Adrenal gland (tissue), 12 donors: Measurements from ENCODE around the gene KDM6A. TPM values are rescaled to one million over a fixed set of nuclear protein-coding genes. Genes with fewer than 3 reads are reported as not detected.
"Not testable (repeated sequence)": the region's sequence is repeated elsewhere in the genome, so short reads cannot be mapped to it uniquely, and the experiment has no call there.

Experiments
- DNase-seq, 7 donors: peaks; one replicate each; pipeline ENCODE4 v3.0.0-alpha.2; 2019 to 2020
- H3K27ac ChIP-seq, 5 donors: fragments of 200-600 bp; sonication (generic) in 4 of 5; 1 replicate in 3 of 5; 2 replicates in 2 of 5; pipeline versions ENCODE4 v1.5.1 to v1.8.0; 2016 to 2020; ENCODE audit warnings: mild to moderate bottlenecking in 1 of 5
- H3K27me3 ChIP-seq: fragments of 200-600 bp; 2 replicates; pipeline ENCODE4 v1.8.0; 2021
- H3K36me3 ChIP-seq, 2 donors: fragments of 200-600 bp; replicated peaks in 1 of 2; 1 replicate in 1 of 2; 2 replicates in 1 of 2; pipeline versions ENCODE4 v1.5.1 to v1.8.0; 2018 to 2022
- H3K4me1 ChIP-seq, 2 donors: fragments of 200-600 bp; replicated peaks in 1 of 2; 1 replicate in 1 of 2; 2 replicates in 1 of 2; pipeline versions ENCODE4 v1.5.1 to v1.8.0; 2018 to 2021
- H3K4me3 ChIP-seq, 4 donors: fragments of 200-600 bp; sonication (generic) in 3 of 4; one replicate each; pipeline ENCODE4 v1.5.1; 2016 to 2018
- H3K9me3 ChIP-seq, 3 donors: fragments of 200-600 bp; sonication (generic) in 1 of 3; replicated peaks in 1 of 3; 1 replicate in 2 of 3; 2 replicates in 1 of 3; pipeline versions ENCODE4 v1.5.1 to v1.8.0; 2016 to 2021
- CTCF ChIP-seq, 6 experiments: fragments of 450-650 bp in 4 of 6; fragments of 200-600 bp in 2 of 6; sonication (generic) in 1 of 6; IDR thresholded peaks; 1 replicate in 5 of 6; 2 replicates in 1 of 6; pipeline versions ENCODE4 v1.5.1 to v1.8.0; 2016 to 2021; ENCODE audit warnings: antibody characterized with exemption in 6 of 6, mild to moderate bottlenecking in 2 of 6, moderate library complexity in 1 of 6
- POLR2A ChIP-seq, 2 donors: fragments of 450-650 bp; IDR thresholded peaks; one replicate each; pipeline ENCODE4 v1.6.1; 2017; ENCODE audit warnings: antibody characterized with exemption in 2 of 2, mild to moderate bottlenecking in 2 of 2, moderate library complexity in 1 of 2
- WGBS, 4 donors: extraction: QIAGEN DNeasy Blood & Tissue Kit in 2 of 4; methylation state at CpG; one replicate each; pipeline versions ENCODE4 v1.1.5 to v1.1.7; 2013 to 2017; 5-methylcytosine and 5-hydroxymethylcytosine counted together
- intact Hi-C, 2 donors: fragments of 100-400 bp; cut with DNase I; formaldehyde crosslinking; loops; one replicate each; pipeline versions ENCODE4 v1.14.1 to v1.15.0; 2022 to 2023
- polyA plus RNA-seq, 3 donors: library from polyadenylated mRNA; stranded (reverse); fragments of 200-250 nt in 2 of 3; fragments of 350-450 nt in 1 of 3; fragmentation: Illumina TruSeq in 1 of 3; extraction: RNeasy Lipid Tissue Mini Kit (QIAGEN cat#74804) in 1 of 3; gene quantifications; one replicate each; pipeline ENCODE4 v1.2.3, GENCODE V29; 2013 to 2014
- total RNA-seq, 9 donors: library from RNA; depleted of rRNA in 4 of 9; stranded (reverse); fragments of >200 nt in 4 of 9; fragments of 120-200 nt in 1 of 9; fragmentation: NEBNext Ultra II Directional in 1 of 9; extraction: Animal tissue kit (Norgen Biotek cat#: 25700) in 1 of 9; gene quantifications; one replicate each; pipeline versions ENCODE4 v1.1.0 to v1.2.4, GENCODE V29; 2013 to 2023
- donor health status: healthy with polysubstance abuse.
- donor health status: Bipolar disorder and iron deficiency.
- donor health status: DM: yes; HTN: yes; CAD: no.
- donor health status: DM: no; HTN: no; CAD: no.
- donor health status: DM: no; HTN: no; CAD: no.
- donor health status: DM: yes; HTN: yes; CAD: no.

KDM6A gene
- total and polyA plus RNA-seq, 12 donors: 4.1 to 37.9 (median 21.6) TPM

GRCh38 chrX:44842550-44843317 is 30.3 kb upstream of the KDM6A start:
- Histone ChIP-seq H3K27ac (no peak overlapping the region), H3K9me3 (no peaks in the 10 kb centered on the region), H3K27me3 (no peaks in the 10 kb centered on the region), H3K36me3 (no peaks in the 10 kb centered on the region), H3K4me3 (no peak overlapping the region), H3K4me1 (no peaks in the 10 kb centered on the region)
- intact Hi-C loops: no loop called here
- TF ChIP-seq POLR2A (IDR thresholded peaks at IDR 0.05): no peak
- TF ChIP-seq CTCF (IDR thresholded peaks at IDR 0.05): no peak
- WGBS, 4 donors: 80 to 89% (median 87%) methylated on average over 8 to 10 of the region's 10 CpGs
- DNase-seq: no peak

GRCh38 chrX:44843318-44843702 is 29.7 kb upstream of the KDM6A start:
- Histone ChIP-seq H3K27ac (no peak overlapping the region), H3K9me3 (no peaks in the 10 kb centered on the region), H3K4me3 (no peak overlapping the region), H3K27me3 (no peaks in the 10 kb centered on the region), H3K36me3 (no peaks in the 10 kb centered on the region), H3K4me1 (no peaks in the 10 kb centered on the region)
- TF ChIP-seq CTCF (IDR thresholded peaks at IDR 0.05): no peak
- TF ChIP-seq POLR2A (IDR thresholded peaks at IDR 0.05): no peak
- 88 to 90% (median 89%) methylated on average over 2 of the region's 2 CpGs for WGBS, 4 donors
- intact Hi-C loops: no loop called here
- no peak for DNase-seq

DNA sequence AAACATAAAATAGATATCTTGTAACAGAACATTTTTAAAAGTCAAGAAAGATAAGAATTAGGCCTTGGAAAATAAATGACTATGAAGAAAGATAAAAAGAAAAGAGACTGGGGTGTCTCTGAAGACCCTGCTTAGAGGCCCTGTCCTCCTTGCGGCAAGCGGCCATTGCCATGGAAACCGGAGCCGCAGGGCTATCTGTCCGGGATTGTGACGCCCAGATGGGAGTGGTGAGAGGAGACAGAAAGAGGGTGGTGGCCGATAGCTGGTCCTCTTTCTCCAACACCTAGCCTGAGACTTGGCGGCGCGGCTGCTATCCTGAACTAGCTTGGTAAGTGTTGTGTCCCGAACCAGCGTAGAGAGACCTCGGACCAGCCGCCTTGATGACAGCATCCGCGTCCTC is 29.2 kb upstream of the KDM6A start, which contains the start of gene DUSP21:
TSS of gene DUSP21 (plus strand) at position 269 of the 400 bp plus-strand sequence. CDS start at position 381, 112 bp downstream.
- H3K36me3 ChIP-seq: no peaks in the 10 kb centered on the region
- intact Hi-C loops: no loop called here
- no peak within 1 kb of the TSS for H3K4me3 ChIP-seq
- WGBS, 4 donors: 74 to 91% (median 88%) methylated on average over 5 to 16 of the region's 16 CpGs
- H3K4me1 ChIP-seq: no peaks in the 10 kb centered on the region
- H3K27ac ChIP-seq: no peak within 1 kb of the TSS
- H3K9me3 ChIP-seq: no peaks in the 10 kb centered on the region
- H3K27me3 ChIP-seq: no peaks in the 10 kb centered on the region
- no peak for DNase-seq
- TF ChIP-seq CTCF (IDR thresholded peaks at IDR 0.05) (no peak), POLR2A (IDR thresholded peaks at IDR 0.05) (no peak)

GRCh38 chrX:44844204-44844603 is 28.8 kb upstream of the KDM6A start:
- no peak for DNase-seq
- H3K27ac ChIP-seq: no peak overlapping the region
- H3K4me1 ChIP-seq: no peaks in the 10 kb centered on the region
- TF ChIP-seq POLR2A (IDR thresholded peaks at IDR 0.05): no peak
- TF ChIP-seq CTCF (IDR thresholded peaks at IDR 0.05): no peak
- no peaks in the 10 kb centered on the region for H3K36me3 ChIP-seq
- WGBS, 4 donors: 94 to 97% (median 95%) methylated on average over 17 to 26 of the region's 26 CpGs
- no peaks in the 10 kb centered on the region for H3K27me3 ChIP-seq
- H3K4me3 ChIP-seq: no peak overlapping the region
- intact Hi-C loops: no loop called here
- no peaks in the 10 kb centered on the region for H3K9me3 ChIP-seq

DNA sequence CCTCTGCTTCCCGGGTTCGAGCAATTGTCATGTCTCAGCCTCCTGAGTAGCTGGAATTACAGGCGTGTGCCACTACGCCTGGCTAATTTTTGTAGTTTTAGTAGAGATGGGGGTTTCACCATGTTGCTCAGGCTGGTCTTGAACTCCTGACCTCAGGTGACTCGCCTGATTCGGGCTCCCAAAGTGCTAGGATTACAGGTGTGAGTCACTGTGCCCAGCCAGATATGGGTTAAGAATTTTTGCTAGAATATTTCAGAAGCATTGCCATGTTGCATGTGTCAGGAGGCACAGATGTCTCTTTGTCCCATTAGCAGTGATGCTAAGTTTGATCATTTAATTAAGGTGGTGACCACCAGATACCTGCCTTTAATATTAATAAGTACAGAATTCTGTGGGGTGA is 22.1 kb upstream of the KDM6A start:
- 77 to 84% (median 80%) methylated on average over 4 to 6 of the region's 6 CpGs for WGBS, 4 donors
- H3K27ac ChIP-seq, H3K27me3 ChIP-seq, H3K4me3 ChIP-seq, H3K36me3 ChIP-seq, H3K9me3 ChIP-seq, DNase-seq, H3K4me1 ChIP-seq, intact Hi-C loops: not testable (repeated sequence)
